Hematopoietic multipotent progenitor cell (in vitro differentiated cells): ENCODE data around the gene KRTAP5-1. TPM values are rescaled to one million over a fixed set of nuclear protein-coding genes. Genes with fewer than 3 reads are reported as not detected.

Experiments used
- DNase-seq, 3 donors: peaks; one replicate each; pipeline ENCODE4 v3.0.0-alpha.2; 2011 to 2015; ENCODE audit warnings: low read depth in 2 of 3, low spot score in 2 of 3
- total RNA-seq: library from RNA; depleted of rRNA; stranded (reverse); fragments of >200 nt; gene quantifications from one replicate; pipeline ENCODE4 v1.2.3, GENCODE V29; 2012

The KRTAP5-1 gene
- total RNA-seq, 1 donor: not detected

- DNase-seq: no peak
Observed at GRCh38 chr11:1547467-1548098, 37.5 kb downstream of the KRTAP5-1 start.

GRCh38 chr11:1546536-1547466 lies 38.3 kb downstream of the KRTAP5-1 start:
- DNase-seq: peak in 2 of 3 donors; percentile 41 to 54

- DNase-seq: no peak
Observed at GRCh38 chr11:1546077-1546535, 39.0 kb downstream of the KRTAP5-1 start.

GRCh38 chr11:1545432-1545831 lies 39.7 kb downstream of the KRTAP5-1 start:
- no peak for DNase-seq

- DNase-seq: no peak
Observed at GRCh38 chr11:1544536-1544935, 40.5 kb downstream of the KRTAP5-1 start.

- no peak for DNase-seq
Observed at GRCh38 chr11:1543606-1544263, 41.3 kb downstream of the KRTAP5-1 start.

GRCh38 chr11:1542267-1542666 lies 42.8 kb downstream of the KRTAP5-1 start:
- DNase-seq: no peak

GRCh38 chr11:1541474-1542204 lies 43.4 kb downstream of the KRTAP5-1 start:
- DNase-seq: no peak

GRCh38 chr11:1540074-1540473 lies 45.0 kb downstream of the KRTAP5-1 start:
- DNase-seq: no peak

- DNase-seq: no peak
Observed at GRCh38 chr11:1538153-1538552, 46.9 kb downstream of the KRTAP5-1 start.

GRCh38 chr11:1536065-1536843 lies 48.8 kb downstream of the KRTAP5-1 start:
- no peak for DNase-seq

- DNase-seq: no peak
Observed at GRCh38 chr11:1534682-1535081, 50.4 kb downstream of the KRTAP5-1 start.

Other genes starting within 250 kb of the KRTAP5-1 start
- 4.0 TPM for gene BRSK2, start 195.3 kb downstream of the KRTAP5-1 start, total RNA-seq
- 54.9 TPM for gene MOB2, start 98.5 kb downstream of the KRTAP5-1 start, total RNA-seq
- gene DUSP8, start 13.0 kb downstream of the KRTAP5-1 start, total RNA-seq: 1.1 TPM
- gene KRTAP5-2, start 13.0 kb upstream of the KRTAP5-1 start, total RNA-seq: not detected
- gene KRTAP5-3, start 23.2 kb upstream of the KRTAP5-1 start, total RNA-seq: not detected
- gene KRTAP5-4, start 36.9 kb upstream of the KRTAP5-1 start, total RNA-seq: not detected
- gene KRTAP5-5, start 44.5 kb upstream of the KRTAP5-1 start, total RNA-seq: not detected
- not detected for gene KRTAP5-6, start 111.9 kb upstream of the KRTAP5-1 start, total RNA-seq
- 1.1 TPM for gene IFITM10, start 165.3 kb upstream of the KRTAP5-1 start, total RNA-seq
- gene CTSD, start 178.6 kb upstream of the KRTAP5-1 start, total RNA-seq: 259 TPM
- gene SYT8, start 249.7 kb upstream of the KRTAP5-1 start, total RNA-seq: not detected